PFSK-1 (cell line): ENCODE results near the gene PLK3.

Source experiments
- FOXP2 ChIP-seq: optimal IDR thresholded peaks from 2 replicates; pipeline ENCODE3; 2011; ENCODE audit warnings: borderline replicate concordance, control low read depth, inconsistent platforms; ENCODE audit not compliant: insufficient read depth; ENCODE audit errors: extremely low read length, extremely low read depth
- POLR2AphosphoS5 ChIP-seq: IDR thresholded peaks from 2 replicates; pipeline ENCODE4 v1.6.1; 2012; ENCODE audit warnings: low read depth, mild to moderate bottlenecking, control low read depth, low read length, moderate library complexity
- SIN3A ChIP-seq: IDR thresholded peaks from 2 replicates; pipeline ENCODE4 v1.6.1; 2012; ENCODE audit warnings: mild to moderate bottlenecking, low read length, moderate library complexity, borderline replicate concordance; ENCODE audit not compliant: insufficient read depth
- TAF1 ChIP-seq: IDR thresholded peaks from 2 replicates; pipeline ENCODE4 v1.6.1; 2012; ENCODE audit warnings: low read length, control low read depth, borderline replicate concordance; ENCODE audit not compliant: insufficient read depth
- TF ChIP-seq, protein P1 (sequence below), 2 experiments: IDR thresholded peaks; 2 replicates each; pipeline versions ENCODE4 v1.6.1 to v1.8.0; 2011 to 2012; ENCODE audit warnings: low read depth in 2 of 2, low read length in 2 of 2, control low read depth in 1 of 2, inconsistent platforms in 1 of 2, mild to moderate bottlenecking in 1 of 2, moderate library complexity in 1 of 2; ENCODE audit not compliant: insufficient read depth in 1 of 2

The PLK3 gene

DNA sequence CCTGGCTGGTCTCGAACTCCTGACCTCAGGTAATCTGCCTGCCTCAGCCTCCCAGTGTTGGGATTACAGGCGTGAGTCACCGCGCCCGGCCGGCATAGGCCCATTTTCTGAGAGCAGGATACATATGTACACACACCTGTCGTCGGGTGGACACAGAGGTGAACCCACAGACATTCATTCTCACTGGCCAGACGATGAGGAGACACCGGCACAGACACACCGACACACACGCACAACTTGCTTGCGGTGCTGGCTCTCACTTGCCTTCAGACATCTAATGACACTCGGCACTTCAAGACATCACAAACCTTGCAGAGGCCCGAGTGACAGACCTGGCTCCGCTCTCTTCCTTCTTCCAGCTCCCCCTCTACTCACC, 42.3 kb downstream of the PLK3 start:
- TF ChIP-seq FOXP2 (no peak), SIN3A (no peak), TAF1 (no peak), POLR2AphosphoS5 (no peak)
- TF ChIP-seq, protein P1, sequence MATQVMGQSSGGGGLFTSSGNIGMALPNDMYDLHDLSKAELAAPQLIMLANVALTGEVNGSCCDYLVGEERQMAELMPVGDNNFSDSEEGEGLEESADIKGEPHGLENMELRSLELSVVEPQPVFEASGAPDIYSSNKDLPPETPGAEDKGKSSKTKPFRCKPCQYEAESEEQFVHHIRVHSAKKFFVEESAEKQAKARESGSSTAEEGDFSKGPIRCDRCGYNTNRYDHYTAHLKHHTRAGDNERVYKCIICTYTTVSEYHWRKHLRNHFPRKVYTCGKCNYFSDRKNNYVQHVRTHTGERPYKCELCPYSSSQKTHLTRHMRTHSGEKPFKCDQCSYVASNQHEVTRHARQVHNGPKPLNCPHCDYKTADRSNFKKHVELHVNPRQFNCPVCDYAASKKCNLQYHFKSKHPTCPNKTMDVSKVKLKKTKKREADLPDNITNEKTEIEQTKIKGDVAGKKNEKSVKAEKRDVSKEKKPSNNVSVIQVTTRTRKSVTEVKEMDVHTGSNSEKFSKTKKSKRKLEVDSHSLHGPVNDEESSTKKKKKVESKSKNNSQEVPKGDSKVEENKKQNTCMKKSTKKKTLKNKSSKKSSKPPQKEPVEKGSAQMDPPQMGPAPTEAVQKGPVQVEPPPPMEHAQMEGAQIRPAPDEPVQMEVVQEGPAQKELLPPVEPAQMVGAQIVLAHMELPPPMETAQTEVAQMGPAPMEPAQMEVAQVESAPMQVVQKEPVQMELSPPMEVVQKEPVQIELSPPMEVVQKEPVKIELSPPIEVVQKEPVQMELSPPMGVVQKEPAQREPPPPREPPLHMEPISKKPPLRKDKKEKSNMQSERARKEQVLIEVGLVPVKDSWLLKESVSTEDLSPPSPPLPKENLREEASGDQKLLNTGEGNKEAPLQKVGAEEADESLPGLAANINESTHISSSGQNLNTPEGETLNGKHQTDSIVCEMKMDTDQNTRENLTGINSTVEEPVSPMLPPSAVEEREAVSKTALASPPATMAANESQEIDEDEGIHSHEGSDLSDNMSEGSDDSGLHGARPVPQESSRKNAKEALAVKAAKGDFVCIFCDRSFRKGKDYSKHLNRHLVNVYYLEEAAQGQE (IDR thresholded peaks at IDR 0.05; ENCODE audit: insufficient read depth in 1 of 2, low read depth in 2 of 2, low read length in 2 of 2) = no peak

DNA sequence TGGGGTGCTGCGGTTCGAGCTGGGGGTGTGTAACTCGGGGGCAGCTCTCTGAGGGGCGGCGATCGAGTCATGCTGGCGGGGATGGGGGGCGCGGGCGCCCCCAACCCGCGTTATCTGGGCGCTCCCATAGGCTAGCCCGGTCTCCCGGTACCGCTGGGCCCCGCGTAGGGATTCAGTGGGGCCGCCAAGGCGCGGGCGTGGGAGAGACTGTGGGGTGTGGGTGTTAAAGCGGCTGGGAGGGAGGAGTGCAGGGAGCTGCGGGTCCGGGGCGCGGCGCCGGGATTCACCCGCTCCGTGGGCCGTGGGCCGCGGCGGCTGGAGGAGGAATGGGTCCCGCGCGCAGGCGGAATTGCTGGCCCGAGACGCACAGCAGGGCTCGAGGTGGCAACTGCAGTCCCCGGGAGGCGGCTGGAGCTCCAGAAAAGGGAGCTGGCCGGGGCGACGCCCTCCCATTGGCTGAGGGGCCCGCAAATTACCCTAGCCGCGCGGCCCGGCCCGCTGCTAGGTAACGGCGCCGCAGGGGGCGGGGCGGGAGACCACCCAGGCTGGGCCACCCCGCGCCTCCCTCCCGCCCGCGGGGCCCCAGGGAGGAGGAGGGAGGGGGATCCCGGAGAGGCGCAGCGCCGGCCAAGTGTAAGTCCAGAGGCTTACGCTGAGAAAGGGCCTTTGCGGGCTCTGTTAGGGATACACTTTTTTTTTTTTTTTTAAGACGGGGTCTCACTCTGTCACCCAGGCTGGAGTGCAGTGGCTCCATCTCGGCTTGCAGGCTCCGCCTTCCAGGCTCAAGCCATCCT, 42.9 kb downstream of the PLK3 start, which contains the start of gene PTCH2:
PTCH2 (minus strand) TSS at position 392 of the 794 bp plus-strand sequence; CDS start at position 71, 321 bp downstream.
- TF ChIP-seq POLR2AphosphoS5 = no peak
- no peak for TF ChIP-seq SIN3A
- TF ChIP-seq TAF1 = no peak
- no peak for TF ChIP-seq FOXP2
- TF ChIP-seq, protein P1 (IDR thresholded peaks at IDR 0.05; ENCODE audit: insufficient read depth in 1 of 2, low read depth in 2 of 2, low read length in 2 of 2) = no peak

DNA sequence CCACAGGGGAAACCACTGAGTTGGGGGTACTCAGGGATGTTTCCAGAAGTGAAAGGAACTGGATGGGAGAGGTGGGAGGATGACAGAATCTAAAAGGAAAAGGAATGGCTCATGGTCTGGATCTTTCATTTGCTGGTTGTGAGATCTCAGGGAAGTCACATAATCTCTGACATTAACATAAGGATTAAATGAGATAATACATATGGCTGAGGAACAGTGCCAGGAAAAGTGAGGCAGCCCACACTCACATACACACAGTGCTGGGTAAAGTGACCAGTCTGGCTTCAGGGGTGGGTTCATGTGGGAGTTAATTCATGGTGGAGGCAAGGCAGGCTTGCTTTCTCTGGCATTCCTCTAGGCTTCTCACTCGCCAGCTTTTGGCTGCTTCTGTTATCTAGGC, 46.8 kb downstream of the PLK3 start:
- TF ChIP-seq SIN3A (no peak), FOXP2 (no peak), TAF1 (no peak), POLR2AphosphoS5 (no peak)
- TF ChIP-seq, protein P1 (IDR thresholded peaks at IDR 0.05; ENCODE audit: insufficient read depth in 1 of 2, low read depth in 2 of 2, low read length in 2 of 2) = no peak

- TF ChIP-seq POLR2AphosphoS5 (no peak), FOXP2 (no peak), TAF1 (no peak), SIN3A (no peak)
- TF ChIP-seq, protein P1 (IDR thresholded peaks at IDR 0.05; ENCODE audit: insufficient read depth in 1 of 2, low read depth in 2 of 2, low read length in 2 of 2) = no peak
These were observed 47.7 kb downstream of the PLK3 start for GRCh38 chr1:44847845-44848244.
